Measurements from ENCODE around the gene ZIC1. TPM values are rescaled to one million over a fixed set of nuclear protein-coding genes. Genes with fewer than 3 reads are reported as not detected.

Gene ZIC1
- total RNA-seq, 4 donors from 2014 or later: not detected

DNA sequence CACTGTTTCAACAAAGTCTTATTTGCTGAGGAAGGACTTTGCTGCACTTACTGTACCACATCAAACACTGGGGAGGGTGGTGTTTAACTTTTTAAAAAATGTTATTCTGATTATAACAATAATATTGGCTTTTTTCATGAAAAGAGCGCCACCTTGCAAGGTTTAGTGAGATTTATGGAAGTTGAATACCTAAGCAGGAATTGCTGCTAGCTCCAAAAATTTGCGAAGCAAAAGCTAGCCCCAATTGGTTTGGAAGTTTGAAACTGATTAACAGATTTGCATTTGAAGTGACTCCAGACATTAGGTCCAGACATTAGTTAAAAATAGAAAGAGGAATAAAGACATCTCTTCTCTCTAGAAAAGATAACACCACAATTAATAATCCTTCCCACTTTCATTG is 6.7 kb downstream of the ZIC1 start:
- Histone ChIP-seq H3K27ac (no peak overlapping the region), H3K9me3 (no peaks in the 10 kb centered on the region), H3K4me1 (peaks cover 11 to 26% (median 18%) of the 10 kb centered on the region in 4 donors), H3K27me3 (peaks cover 100% of the 10 kb centered on the region), H3K36me3 (no peaks in the 10 kb centered on the region), H3K4me3 (no peak overlapping the region)
- TF ChIP-seq, protein P1, sequence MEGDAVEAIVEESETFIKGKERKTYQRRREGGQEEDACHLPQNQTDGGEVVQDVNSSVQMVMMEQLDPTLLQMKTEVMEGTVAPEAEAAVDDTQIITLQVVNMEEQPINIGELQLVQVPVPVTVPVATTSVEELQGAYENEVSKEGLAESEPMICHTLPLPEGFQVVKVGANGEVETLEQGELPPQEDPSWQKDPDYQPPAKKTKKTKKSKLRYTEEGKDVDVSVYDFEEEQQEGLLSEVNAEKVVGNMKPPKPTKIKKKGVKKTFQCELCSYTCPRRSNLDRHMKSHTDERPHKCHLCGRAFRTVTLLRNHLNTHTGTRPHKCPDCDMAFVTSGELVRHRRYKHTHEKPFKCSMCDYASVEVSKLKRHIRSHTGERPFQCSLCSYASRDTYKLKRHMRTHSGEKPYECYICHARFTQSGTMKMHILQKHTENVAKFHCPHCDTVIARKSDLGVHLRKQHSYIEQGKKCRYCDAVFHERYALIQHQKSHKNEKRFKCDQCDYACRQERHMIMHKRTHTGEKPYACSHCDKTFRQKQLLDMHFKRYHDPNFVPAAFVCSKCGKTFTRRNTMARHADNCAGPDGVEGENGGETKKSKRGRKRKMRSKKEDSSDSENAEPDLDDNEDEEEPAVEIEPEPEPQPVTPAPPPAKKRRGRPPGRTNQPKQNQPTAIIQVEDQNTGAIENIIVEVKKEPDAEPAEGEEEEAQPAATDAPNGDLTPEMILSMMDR (IDR thresholded peaks at IDR 0.05): no peak
- TF ChIP-seq POLR2AphosphoS5 (IDR thresholded peaks at IDR 0.05): no peak
- TF ChIP-seq EP300 (IDR thresholded peaks at IDR 0.05; ENCODE audit: low read depth): no peak
- TF ChIP-seq POLR2A (IDR thresholded peaks at IDR 0.05): no peak
- intact Hi-C loops (cut with DNase I; ENCODE audit: low total_unique reads): no loop called here
- in situ Hi-C loops (cut with MboI; ENCODE audit: low pct_ligation_motif_present in 1 of 4, low pct_unique_long_range_greater_than_20kb in 1 of 4, low sequenced_read_pairs in 3 of 4): no loop called here
- no peak for DNase-seq
- 9 to 18% methylated on average over 2 of the region's 2 CpGs for WGBS, 2 donors (ENCODE audit: low coverage in 1 of 2)

GRCh38 chr3:147416931-147417330 is 7.8 kb downstream of the ZIC1 start:
- TF ChIP-seq, protein P1 (IDR thresholded peaks at IDR 0.05): no peak
- TF ChIP-seq EP300 (IDR thresholded peaks at IDR 0.05; ENCODE audit: low read depth) (no peak), POLR2A (IDR thresholded peaks at IDR 0.05) (no peak), POLR2AphosphoS5 (IDR thresholded peaks at IDR 0.05) (no peak)
- WGBS, 2 donors (ENCODE audit: low coverage in 1 of 2): 7 to 18% methylated on average over 1 of the region's 1 CpG
- DNase-seq: no peak

DNA sequence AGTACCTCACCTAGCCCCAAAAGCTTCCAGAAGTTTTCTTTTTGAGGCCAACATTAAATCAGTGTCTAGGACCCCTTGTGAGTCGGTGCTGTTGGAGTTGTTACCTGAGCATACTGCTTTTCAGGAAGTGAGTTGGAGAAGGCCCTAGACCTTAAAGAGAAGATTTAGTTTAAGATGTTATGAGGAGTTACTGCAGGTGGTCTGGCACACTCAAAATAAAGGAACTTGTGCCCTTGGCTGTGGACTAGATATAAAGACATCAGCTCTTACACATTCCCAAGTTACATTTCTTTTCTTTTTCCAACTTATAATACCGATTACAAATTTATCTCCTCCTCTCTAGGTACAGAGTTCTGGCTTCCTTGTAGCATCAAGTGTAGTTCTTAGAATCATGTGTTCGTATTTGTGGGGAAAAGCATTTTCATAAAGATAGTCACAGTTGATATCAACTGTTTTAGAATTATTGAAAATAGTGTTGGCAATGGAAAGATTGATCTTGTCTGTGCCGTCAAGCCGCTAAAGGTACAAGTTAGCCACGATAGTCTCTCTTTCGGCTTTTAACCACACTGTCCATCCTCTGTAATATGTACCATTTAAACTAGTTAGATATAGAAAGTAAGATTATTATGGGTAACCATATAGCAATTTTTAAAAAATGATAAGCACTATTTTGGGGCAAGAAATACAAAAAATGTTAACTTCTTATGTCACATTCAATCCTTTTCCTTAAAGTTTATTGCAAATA is 8.6 kb downstream of the ZIC1 start:
- Histone ChIP-seq H3K27ac (no peak overlapping the region), H3K27me3 (peaks cover 100% of the 10 kb centered on the region), H3K36me3 (no peaks in the 10 kb centered on the region), H3K9me3 (no peaks in the 10 kb centered on the region), H3K4me3 (no peak overlapping the region), H3K4me1 (peaks cover 11 to 26% (median 16%) of the 10 kb centered on the region in 4 donors)
- intact Hi-C loops (cut with DNase I; ENCODE audit: low total_unique reads) (no loop called here), in situ Hi-C loops (cut with MboI; ENCODE audit: low pct_ligation_motif_present in 1 of 4, low pct_unique_long_range_greater_than_20kb in 1 of 4, low sequenced_read_pairs in 3 of 4) (no loop called here)
- 49 to 56% methylated on average over 7 of the region's 7 CpGs for WGBS, 2 donors (ENCODE audit: low coverage in 1 of 2)
- no peak for DNase-seq
- TF ChIP-seq, protein P1 (IDR thresholded peaks at IDR 0.05): no peak

More at GRCh38 chr3:147416931-147417330, 7.8 kb downstream of the ZIC1 start:
- H3K36me3 ChIP-seq: no peaks in the 10 kb centered on the region
- peaks cover 11 to 26% (median 16%) of the 10 kb centered on the region in 4 donors for H3K4me1 ChIP-seq
- in situ Hi-C loops (cut with MboI; ENCODE audit: low pct_ligation_motif_present in 1 of 4, low pct_unique_long_range_greater_than_20kb in 1 of 4, low sequenced_read_pairs in 3 of 4): no loop called here
- no peak overlapping the region for H3K27ac ChIP-seq
- no peak overlapping the region for H3K4me3 ChIP-seq
- intact Hi-C loops (cut with DNase I; ENCODE audit: low total_unique reads): no loop called here
- H3K9me3 ChIP-seq: no peaks in the 10 kb centered on the region
- peaks cover 100% of the 10 kb centered on the region for H3K27me3 ChIP-seq

GRCh38 chr3:147418371-147418781 is 9.2 kb downstream of the ZIC1 start:
- in situ Hi-C loops (cut with MboI; ENCODE audit: low pct_ligation_motif_present in 1 of 4, low pct_unique_long_range_greater_than_20kb in 1 of 4, low sequenced_read_pairs in 3 of 4) (no loop called here), intact Hi-C loops (cut with DNase I; ENCODE audit: low total_unique reads) (no loop called here)
- H3K36me3 ChIP-seq: no peaks in the 10 kb centered on the region
- DNase-seq: no peak
- H3K4me1 ChIP-seq: peaks cover 7 to 20% (median 11%) of the 10 kb centered on the region in 4 donors
- no peak overlapping the region for H3K27ac ChIP-seq
- 6 to 45% methylated on average over 2 to 4 of the region's 4 CpGs for WGBS, 2 donors (ENCODE audit: low coverage in 1 of 2)
- peaks cover 100% of the 10 kb centered on the region for H3K27me3 ChIP-seq
- no peak overlapping the region for H3K4me3 ChIP-seq
- H3K9me3 ChIP-seq: no peaks in the 10 kb centered on the region
- no peak for TF ChIP-seq EP300 (IDR thresholded peaks at IDR 0.05; ENCODE audit: low read depth)
